ENCODE measurements around the gene PRPF38B. TPM values are rescaled to one million over a fixed set of nuclear protein-coding genes. Genes with fewer than 3 reads are reported as not detected.

The PRPF38B gene
- total and polyA plus RNA-seq, 2 of the 8 experiments (the other 6 are each of a cell fraction or from before 2014, with no cell fraction given), result 16.6 to 50.6 TPM

DNA sequence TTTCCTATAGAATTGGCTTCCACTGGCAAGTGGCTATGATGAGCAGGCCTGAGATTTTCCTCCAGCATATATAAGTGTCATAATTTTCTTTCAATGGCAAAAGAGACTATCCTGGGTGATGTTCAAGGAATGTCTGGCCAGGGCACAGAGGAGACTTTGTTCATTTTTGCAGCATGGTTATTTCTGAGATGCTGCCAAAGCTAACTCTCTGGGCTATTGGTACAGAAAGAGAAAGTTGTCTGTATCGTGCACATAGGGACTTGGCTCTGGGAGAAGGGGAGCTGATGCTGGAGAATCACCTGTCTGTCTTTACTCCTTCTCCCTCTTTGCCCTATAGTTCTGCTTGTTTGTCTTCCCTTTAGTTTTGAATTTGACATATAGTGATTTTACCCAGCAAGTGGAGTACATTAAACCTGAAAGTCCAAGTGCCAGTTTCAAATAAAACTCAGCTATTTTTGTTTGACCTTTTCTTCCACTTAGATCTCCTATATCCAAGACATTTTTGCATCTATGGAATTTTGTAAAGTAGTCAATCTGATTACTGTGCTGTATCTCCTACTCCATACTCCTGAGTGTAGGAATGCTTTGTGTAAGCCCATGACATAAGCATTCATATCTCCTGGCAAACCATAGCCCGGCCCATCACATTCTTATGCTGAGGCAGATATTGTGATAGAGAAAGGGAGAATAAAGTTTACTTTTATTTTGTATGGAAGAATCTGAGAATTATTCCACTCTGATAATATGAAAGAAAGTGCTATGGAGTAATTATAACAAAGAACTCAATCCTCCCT, 24.5 kb downstream of the PRPF38B start:
- TF ChIP-seq EP300 (IDR thresholded peaks at IDR 0.05; ENCODE audit: borderline replicate concordance in 1 of 2, low read depth in 2 of 2, low read length in 2 of 2), result no peak
- no peak for TF ChIP-seq POLR2A (IDR thresholded peaks at IDR 0.05; ENCODE audit: control extremely low read depth in 1 of 2, low read depth in 2 of 2, low read length in 2 of 2)
- no peak for TF ChIP-seq EGR1 (IDR thresholded peaks at IDR 0.05; ENCODE audit: borderline replicate concordance, low read depth, low read length)
- no peak for TF ChIP-seq JUND (IDR thresholded peaks at IDR 0.05; ENCODE audit: low read length)
- H3K4me3 ChIP-seq (ENCODE audit: extremely low read depth in 1 of 4, insufficient read depth in 2 of 4, low read depth in 3 of 4, low read length in 4 of 4), result no peak overlapping the region
- no peak overlapping the region for H2BK15ac ChIP-seq (ENCODE audit: low read length)
- no peak overlapping the region for H2BK20ac ChIP-seq (ENCODE audit: low read length)
- H3K36me3 ChIP-seq (ENCODE audit: control insufficient read depth in 2 of 4, insufficient read depth in 4 of 4, low read length in 3 of 4), result no peaks in the 10 kb centered on the region
- FAIRE-seq (no peak), DNase-seq (ENCODE audit: low read depth in 1 of 2, low spot score in 2 of 2) (no peak)
- no peak overlapping the region for H2BK12ac ChIP-seq (ENCODE audit: low read depth, low read length)
- ChIA-PET CTCF (ENCODE audit: partially characterized antibody) (interaction anchor here (0.6 to 1.8 kb wide), 2 partner anchors 9 to 373 kb away, joined by 4 to 7 read pairs; no protein-coding TSS in a partner anchor), POLR2A (ENCODE audit: partially characterized antibody) (interaction anchor here (0.7 to 2.1 kb wide), 5 partner anchors 12 to 30 kb away, joined by 3 to 6 read pairs (median 4); partner anchors contain the start of gene PRPF38B)
- no peak overlapping the region for H3K27ac ChIP-seq (ENCODE audit: low read depth, low read length)
- no peak overlapping the region for H3K4me2 ChIP-seq (ENCODE audit: insufficient read depth in 1 of 2, low read depth in 2 of 2, low read length in 2 of 2)
- H3K9ac ChIP-seq (replicated peaks in 1 of 4; ENCODE audit: extremely low read depth in 1 of 4, low read depth in 3 of 4, low read length in 3 of 4), result no peak overlapping the region
- H3K23me2 ChIP-seq (ENCODE audit: low read depth, low read length), result no peaks in the 10 kb centered on the region
- no peaks in the 10 kb centered on the region; the same call in 1 of the 2 replicates for H3K79me1 ChIP-seq (ENCODE audit: low read depth, low read length)
- H4K91ac ChIP-seq (replicated peaks; ENCODE audit: insufficient read length, low read length), result no peak overlapping the region
- H3K9me3 ChIP-seq (ENCODE audit: insufficient read depth in 2 of 2, low read depth in 1 of 2, low read length in 1 of 2), result no peaks in the 10 kb centered on the region
- no peak overlapping the region for H3K14ac ChIP-seq (ENCODE audit: insufficient read length)
- no peaks in the 10 kb centered on the region for H3K27me3 ChIP-seq (replicated peaks in 1 of 4; ENCODE audit: control insufficient read depth in 3 of 4, extremely low read depth in 1 of 4, insufficient read depth in 3 of 4, low read length in 3 of 4)
- no peaks in the 10 kb centered on the region for H3K79me2 ChIP-seq (ENCODE audit: control insufficient read depth in 1 of 2, insufficient read depth in 2 of 2, low read length in 2 of 2)
- no peak overlapping the region for H3K18ac ChIP-seq (ENCODE audit: extremely low read depth, low read length)
- H2AFZ ChIP-seq (ENCODE audit: low read length), result no peak overlapping the region
- no peak overlapping the region for H2AK5ac ChIP-seq (ENCODE audit: low read depth, low read length)
- no peak overlapping the region for H3K23ac ChIP-seq (ENCODE audit: insufficient read length)
- WGBS, 2 experiments (ENCODE audit: extremely low coverage in 1 of 2, insufficient coverage in 1 of 2, insufficient read length in 1 of 2, insufficient replicate concordance in 2 of 2, low coverage in 1 of 2, low lambda C conversion rate in 2 of 2, missing lambda C conversion rate in 1 of 2), result 89% methylated on average over 2 of the region's 2 CpGs; no CpG with 5 or more reads in 1 of the 2 experiments
- no peaks in the 10 kb centered on the region for H4K20me1 ChIP-seq (replicated peaks in 1 of 2; ENCODE audit: control insufficient read depth in 1 of 2, insufficient read depth in 2 of 2, low read length in 2 of 2)
- no peak overlapping the region for H3K56ac ChIP-seq (replicated peaks; ENCODE audit: insufficient read length, low read depth, low read length)
- peaks cover 0 to 5% (median 0%) of the 10 kb centered on the region in 4 experiments; a peak in 1 of 7 replicates for H3K4me1 ChIP-seq (replicated peaks in 1 of 4; ENCODE audit: control insufficient read depth in 3 of 4, insufficient read depth in 4 of 4, low read length in 3 of 4)
- no peak overlapping the region for H4K8ac ChIP-seq (ENCODE audit: extremely low read depth, insufficient read depth, low read length)
- no peak overlapping the region for H3K4ac ChIP-seq (replicated peaks; ENCODE audit: insufficient read length, low read depth, low read length)
- no peak overlapping the region for H2BK120ac ChIP-seq (replicated peaks; ENCODE audit: low read depth, low read length)
- H4K5ac ChIP-seq (ENCODE audit: insufficient read length, low read depth, low read length), result no peak overlapping the region
- H2BK5ac ChIP-seq (ENCODE audit: low read depth, low read length), result no peak overlapping the region

Measured in H1 (cell line).